Spleen (tissue), 13 donors: ENCODE data around the gene CNNM3. TPM values are rescaled to one million over a fixed set of nuclear protein-coding genes. Genes with fewer than 3 reads are reported as not detected.

Experiments used
- DNase-seq: peaks from one replicate; pipeline ENCODE4 v3.0.0-alpha.2; 2020
- H3K27ac ChIP-seq, 8 donors: fragments of 200-600 bp; sonication (generic) in 7 of 8; 1 replicate in 4 of 8; 2 replicates in 4 of 8; pipeline versions ENCODE4 v1.5.0 to v1.8.0; 2016 to 2021; ENCODE audit warnings: inconsistent platforms in 4 of 8, mild to moderate bottlenecking in 4 of 8, moderate library complexity in 1 of 8
- H3K27me3 ChIP-seq, 7 donors: fragments of 200-600 bp; sonication (generic) in 6 of 7; replicated peaks in 1 of 7; 1 replicate in 4 of 7; 2 replicates in 3 of 7; pipeline versions ENCODE4 v1.5.0 to v1.8.0; 2016 to 2021; ENCODE audit warnings: inconsistent platforms in 3 of 7, mild to moderate bottlenecking in 1 of 7
- H3K36me3 ChIP-seq, 6 donors: fragments of 200-600 bp; sonication (generic) in 5 of 6; 1 replicate in 4 of 6; 2 replicates in 2 of 6; pipeline versions ENCODE4 v1.5.0 to v1.8.0; 2016 to 2021; ENCODE audit warnings: inconsistent platforms in 2 of 6
- H3K4me1 ChIP-seq, 6 donors: fragments of 200-600 bp; sonication (generic) in 5 of 6; 1 replicate in 3 of 6; 2 replicates in 3 of 6; pipeline versions ENCODE4 v1.5.0 to v1.8.0; 2016 to 2021; ENCODE audit warnings: inconsistent platforms in 3 of 6
- H3K4me3 ChIP-seq, 8 donors: fragments of 200-600 bp; sonication (generic) in 7 of 8; 1 replicate in 4 of 8; 2 replicates in 4 of 8; pipeline versions ENCODE4 v1.5.0 to v1.8.0; 2016 to 2021; ENCODE audit warnings: inconsistent platforms in 4 of 8, mild to moderate bottlenecking in 4 of 8, moderate library complexity in 2 of 8
- H3K9me3 ChIP-seq, 8 donors: fragments of 200-600 bp; sonication (generic) in 7 of 8; 1 replicate in 4 of 8; 2 replicates in 4 of 8; pipeline versions ENCODE4 v1.5.0 to v1.8.0; 2016 to 2021; ENCODE audit warnings: inconsistent platforms in 4 of 8
- POLR2A ChIP-seq, 3 donors: fragments of 450-650 bp; IDR thresholded peaks; one replicate each; pipeline ENCODE4 v1.5.1; 2017; ENCODE audit warnings: antibody characterized with exemption in 3 of 3, mild to moderate bottlenecking in 1 of 3
- POLR2AphosphoS5 ChIP-seq, 3 donors: sonication (generic); formaldehyde crosslinking; IDR thresholded peaks; one replicate each; pipeline ENCODE4 v1.5.1; 2017; ENCODE audit warnings: antibody characterized with exemption in 3 of 3
- WGBS, 5 donors: extraction: QIAGEN DNeasy Blood & Tissue Kit in 3 of 5; methylation state at CpG; one replicate each; pipeline versions ENCODE4 v1.1.5 to v1.1.7; 2013 to 2018; 5-methylcytosine and 5-hydroxymethylcytosine counted together
- intact Hi-C: fragments of 100-400 bp; cut with DNase I; formaldehyde crosslinking; loops from one replicate; pipeline ENCODE4 v1.15.0; 2023; ENCODE audit warnings: low total_unique reads
- long read RNA-seq, 2 donors: transcript quantifications; one replicate each; lab custom pipeline, GENCODE V29; 2026
- polyA plus RNA-seq, 3 donors: library from polyadenylated mRNA; stranded (reverse); fragments of 200-250 nt; gene quantifications; one replicate each; pipeline ENCODE4 v1.2.1, GENCODE V29; 2013
- total RNA-seq, 7 donors: library from RNA; depleted of rRNA in 3 of 7; stranded (reverse); fragments of >200 nt in 3 of 7; fragmentation: NEBNext Ultra II Directional in 4 of 7; extraction: Animal tissue kit (Norgen Biotek cat#: 25700) in 4 of 7; gene quantifications; one replicate each; pipeline versions ENCODE4 v1.1.0 to v1.2.1, GENCODE V29; 2016 to 2021
- TF ChIP-seq, protein P1 (sequence below), 11 experiments: fragments of 200-600 bp in 7 of 11; fragments of 450-650 bp in 4 of 11; sonication (generic) in 4 of 11; IDR thresholded peaks in 8 of 11; conservative IDR thresholded peaks in 3 of 11; 1 replicate in 7 of 11; 2 replicates in 4 of 11; pipeline versions ENCODE4 v1.4.0 to v1.8.0; 2016 to 2021; ENCODE audit warnings: antibody characterized with exemption in 11 of 11, inconsistent platforms in 4 of 11, mild to moderate bottlenecking in 1 of 11
- donor health status: healthy with polysubstance abuse.
- donor health status: DM: no; HTN: no; CAD: no; lungs with moderate emphysema.
- donor health status: DM: no; HTN: no; CAD: no.
- donor health status: Bipolar disorder and iron deficiency.
- donor health status: healthy.
- donor health status: DM: no; HTN: no; CAD: no.
- donor health status: DM: yes; HTN: yes; CAD: no.

Gene CNNM3
- total RNA-seq, result 10 to 100 TPM; 20.7 to 37.8 (median 25.6) TPM
- polyA plus RNA-seq, result 1 to 10 TPM; 3.7 to 7.8 (median 3.7) TPM
- long read RNA-seq, donor 1, result 0 reads
- long read RNA-seq, donor 2, partial matches to known transcripts, result 21 of 23 reads
- long read RNA-seq, donor 2, other reads (novel, unspliced or antisense), result 0 of 23 reads

- H3K9me3 ChIP-seq, result no peaks in the 10 kb centered on the region
- intact Hi-C loops, result no loop called here
- H3K4me3 ChIP-seq, result peak within 1 kb of the TSS; percentile 72 to 91 (median 80)
- peak; percentile 99 for DNase-seq
- TF ChIP-seq, protein P1, sequence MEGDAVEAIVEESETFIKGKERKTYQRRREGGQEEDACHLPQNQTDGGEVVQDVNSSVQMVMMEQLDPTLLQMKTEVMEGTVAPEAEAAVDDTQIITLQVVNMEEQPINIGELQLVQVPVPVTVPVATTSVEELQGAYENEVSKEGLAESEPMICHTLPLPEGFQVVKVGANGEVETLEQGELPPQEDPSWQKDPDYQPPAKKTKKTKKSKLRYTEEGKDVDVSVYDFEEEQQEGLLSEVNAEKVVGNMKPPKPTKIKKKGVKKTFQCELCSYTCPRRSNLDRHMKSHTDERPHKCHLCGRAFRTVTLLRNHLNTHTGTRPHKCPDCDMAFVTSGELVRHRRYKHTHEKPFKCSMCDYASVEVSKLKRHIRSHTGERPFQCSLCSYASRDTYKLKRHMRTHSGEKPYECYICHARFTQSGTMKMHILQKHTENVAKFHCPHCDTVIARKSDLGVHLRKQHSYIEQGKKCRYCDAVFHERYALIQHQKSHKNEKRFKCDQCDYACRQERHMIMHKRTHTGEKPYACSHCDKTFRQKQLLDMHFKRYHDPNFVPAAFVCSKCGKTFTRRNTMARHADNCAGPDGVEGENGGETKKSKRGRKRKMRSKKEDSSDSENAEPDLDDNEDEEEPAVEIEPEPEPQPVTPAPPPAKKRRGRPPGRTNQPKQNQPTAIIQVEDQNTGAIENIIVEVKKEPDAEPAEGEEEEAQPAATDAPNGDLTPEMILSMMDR (IDR thresholded peaks at IDR 0.05 in 8 of 11, conservative IDR thresholded peaks at IDR 0.05 in 3 of 11), result peak; percentile 65 to 95 (median 87)
- peak in 2 of 3 donors; percentile 78 to 89 for TF ChIP-seq POLR2A (IDR thresholded peaks at IDR 0.05)
- TF ChIP-seq POLR2AphosphoS5 (IDR thresholded peaks at IDR 0.05), result peak; percentile 96 to 97 (median 96)
- H3K27ac ChIP-seq, result peak within 1 kb of the TSS; percentile 96 to 99 (median 98)
- WGBS, 5 donors, result 0 to 1% (median 0%) methylated on average over 40 to 103 of the region's 103 CpGs
- peaks cover 0 to 38% (median 2%) of the 10 kb centered on the region in 6 donors for H3K36me3 ChIP-seq
- H3K27me3 ChIP-seq, result no peaks in the 10 kb centered on the region
- H3K4me1 ChIP-seq, result peaks cover 45 to 54% (median 50%) of the 10 kb centered on the region in 6 donors
Measured at GRCh38 chr2:96816127-96816835, at the start of gene CNNM3. CNNM3 (plus strand) TSS chr2:96816268; CDS start chr2:96816278, 10 bp downstream.

DNA sequence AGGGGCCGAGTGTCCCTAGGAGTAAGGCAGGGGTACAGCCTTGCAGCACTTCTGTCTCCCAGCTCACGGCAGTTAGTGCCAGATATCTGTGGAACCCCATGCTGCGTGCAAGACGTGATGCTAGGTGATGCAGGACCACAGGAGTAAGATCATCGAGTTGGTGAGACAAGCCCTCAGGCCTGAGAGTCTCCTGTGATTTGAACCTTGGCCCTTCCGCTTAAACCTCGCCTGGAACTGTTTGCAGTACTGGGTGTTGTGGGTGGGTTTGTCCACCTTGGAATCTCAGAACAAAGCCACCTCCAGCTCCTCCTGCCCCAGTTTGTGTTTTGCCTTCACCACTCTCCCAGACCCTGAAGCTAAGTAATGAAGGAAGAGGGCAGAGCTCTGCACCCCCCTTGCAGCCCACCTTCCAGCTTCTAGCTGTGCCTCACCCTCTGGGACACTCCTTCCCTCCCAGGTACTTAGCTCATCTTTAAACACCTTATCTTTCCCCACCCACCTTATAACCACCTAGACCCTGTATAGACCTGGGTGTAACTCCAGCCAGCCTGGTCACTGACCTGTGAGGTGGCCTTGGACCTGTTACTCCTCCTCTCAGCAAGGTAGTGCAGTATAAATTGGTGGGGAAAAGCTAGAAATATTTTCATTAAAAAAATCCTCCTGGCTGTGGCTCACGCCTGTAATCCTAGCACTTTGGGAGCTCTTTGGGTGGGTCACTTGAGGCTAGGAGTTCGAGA, 48.8 kb upstream of the CNNM3 start:
- Histone ChIP-seq H3K36me3 (peaks cover 0 to 9% (median 0%) of the 10 kb centered on the region in 6 donors), H3K9me3 (no peaks in the 10 kb centered on the region), H3K4me1 (peaks cover 22 to 85% (median 60%) of the 10 kb centered on the region in 6 donors), H3K4me3 (peak overlapping the region in 1 of 8 donors; percentile 31), H3K27me3 (no peaks in the 10 kb centered on the region), H3K27ac (peak overlapping the region in 5 of 8 donors; percentile 18 to 71 (median 41))
- WGBS, 5 donors, result 92 to 97% (median 95%) methylated on average over 8 to 9 of the region's 9 CpGs
- intact Hi-C loops, result no loop called here
- no peak for TF ChIP-seq POLR2AphosphoS5 (IDR thresholded peaks at IDR 0.05)
- no peak for TF ChIP-seq POLR2A (IDR thresholded peaks at IDR 0.05)
- TF ChIP-seq, protein P1 (IDR thresholded peaks at IDR 0.05 in 8 of 11, conservative IDR thresholded peaks at IDR 0.05 in 3 of 11), result no peak
- no peak for DNase-seq

DNA sequence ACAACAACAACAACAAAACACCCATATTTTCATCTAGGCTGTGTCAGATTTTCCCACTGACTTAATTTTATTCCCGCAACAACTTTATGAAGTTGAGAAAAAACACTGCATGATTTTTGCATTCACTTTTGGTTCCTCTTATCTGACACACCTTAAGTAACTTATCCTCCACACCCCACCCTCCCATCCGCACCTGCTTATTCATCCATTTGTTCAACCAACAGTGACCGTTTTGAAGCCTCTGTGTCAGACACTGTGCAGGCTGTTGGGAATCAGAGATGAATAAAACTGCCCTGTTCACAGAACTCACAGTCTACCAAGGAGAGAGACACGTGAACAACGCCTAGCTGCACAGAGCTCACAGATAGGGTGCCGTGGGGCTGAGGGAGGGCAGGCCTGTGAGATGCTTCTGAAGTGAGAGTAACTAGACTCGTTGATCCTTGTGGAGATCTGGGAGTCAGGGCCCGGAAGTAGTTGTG, 47.9 kb upstream of the CNNM3 start:
- peaks cover 18 to 82% (median 56%) of the 10 kb centered on the region in 6 donors for H3K4me1 ChIP-seq
- intact Hi-C loops, result no loop called here
- no peak for TF ChIP-seq POLR2A (IDR thresholded peaks at IDR 0.05)
- TF ChIP-seq POLR2AphosphoS5 (IDR thresholded peaks at IDR 0.05), result no peak
- TF ChIP-seq, protein P1 (IDR thresholded peaks at IDR 0.05 in 8 of 11, conservative IDR thresholded peaks at IDR 0.05 in 3 of 11), result no peak
- no peaks in the 10 kb centered on the region for H3K27me3 ChIP-seq
- WGBS, 5 donors, result 62 to 77% (median 68%) methylated on average over 8 of the region's 8 CpGs
- peak overlapping the region in 5 of 8 donors; percentile 18 to 71 (median 41) for H3K27ac ChIP-seq
- H3K9me3 ChIP-seq, result no peaks in the 10 kb centered on the region
- no peak for DNase-seq
- peaks cover 0 to 9% (median 0%) of the 10 kb centered on the region in 6 donors for H3K36me3 ChIP-seq
- peak overlapping the region in 1 of 8 donors; percentile 31 for H3K4me3 ChIP-seq
